SK-N-SH (cell line): ENCODE results near the gene IL22RA1.

Experiments
- RCOR1 ChIP-seq: fragments of 150-350 bp; IDR thresholded peaks from 2 replicates; pipeline ENCODE4 v1.6.1; 2017; ENCODE audit warnings: antibody characterized with exemption, low read length
- TF ChIP-seq, protein P1 (sequence below): fragments of 200-600 bp; sonication (generic); IDR thresholded peaks from 2 replicates; pipeline ENCODE4 v1.6.1; 2017; ENCODE audit warnings: antibody characterized with exemption, mild to moderate bottlenecking, moderate library complexity

DNA sequence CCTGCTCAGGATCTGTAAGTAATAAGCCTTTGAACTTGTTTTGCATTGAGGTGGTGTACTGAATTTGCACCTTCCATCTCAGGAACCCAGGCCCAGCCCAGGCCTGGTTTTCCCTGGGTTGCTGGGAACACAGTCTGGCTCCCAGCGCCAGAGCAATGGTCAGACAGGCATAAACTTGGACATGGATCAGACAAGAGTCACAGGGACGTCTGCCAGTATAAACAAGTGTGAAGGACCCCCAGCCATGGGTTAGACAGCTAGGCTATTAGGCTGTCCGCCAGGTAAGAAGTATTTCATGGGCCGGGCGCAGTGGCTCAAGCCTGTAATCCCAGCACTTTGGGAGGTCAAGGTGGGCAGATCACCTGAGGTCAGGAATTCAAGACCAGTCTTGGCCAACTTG lies 38.7 kb upstream of the IL22RA1 start:
- TF ChIP-seq, protein P1, sequence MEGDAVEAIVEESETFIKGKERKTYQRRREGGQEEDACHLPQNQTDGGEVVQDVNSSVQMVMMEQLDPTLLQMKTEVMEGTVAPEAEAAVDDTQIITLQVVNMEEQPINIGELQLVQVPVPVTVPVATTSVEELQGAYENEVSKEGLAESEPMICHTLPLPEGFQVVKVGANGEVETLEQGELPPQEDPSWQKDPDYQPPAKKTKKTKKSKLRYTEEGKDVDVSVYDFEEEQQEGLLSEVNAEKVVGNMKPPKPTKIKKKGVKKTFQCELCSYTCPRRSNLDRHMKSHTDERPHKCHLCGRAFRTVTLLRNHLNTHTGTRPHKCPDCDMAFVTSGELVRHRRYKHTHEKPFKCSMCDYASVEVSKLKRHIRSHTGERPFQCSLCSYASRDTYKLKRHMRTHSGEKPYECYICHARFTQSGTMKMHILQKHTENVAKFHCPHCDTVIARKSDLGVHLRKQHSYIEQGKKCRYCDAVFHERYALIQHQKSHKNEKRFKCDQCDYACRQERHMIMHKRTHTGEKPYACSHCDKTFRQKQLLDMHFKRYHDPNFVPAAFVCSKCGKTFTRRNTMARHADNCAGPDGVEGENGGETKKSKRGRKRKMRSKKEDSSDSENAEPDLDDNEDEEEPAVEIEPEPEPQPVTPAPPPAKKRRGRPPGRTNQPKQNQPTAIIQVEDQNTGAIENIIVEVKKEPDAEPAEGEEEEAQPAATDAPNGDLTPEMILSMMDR: no peak
- no peak for TF ChIP-seq RCOR1
